Measurements from ENCODE around the gene FEZF2.

The FEZF2 gene

GRCh38 chr3:62325896-62326295 lies 47.5 kb downstream of the FEZF2 start:
- no peak for DNase-seq

- DNase-seq: no peak
These were observed 50.1 kb downstream of the FEZF2 start for GRCh38 chr3:62323241-62323640.

Data from NCI-H748 treated with DMSO at 0.1 percent for 48 hours (cell line).